K562 (cell line): ENCODE results near the gene PRCC. TPM values are rescaled to one million over a fixed set of nuclear protein-coding genes. Genes with fewer than 3 reads are reported as not detected.

Experiments
- BACH1 ChIP-seq: fragments of 200-800 bp; sonication (Bioruptor generic); IDR thresholded peaks from 2 replicates; pipeline ENCODE4 v1.6.1; 2016; ENCODE audit warnings: missing genetic modification characterization, missing compliant biosample characterization
- CBFA2T3 ChIP-seq: fragments of 450-650 bp; IDR thresholded peaks from 2 replicates; pipeline ENCODE4 v1.6.1; 2017
- CREB1 ChIP-seq, 2 experiments: sonication (generic) in 1 of 2; formaldehyde crosslinking in 1 of 2; IDR thresholded peaks; 2 replicates each; pipeline versions ENCODE4 v1.6.1 to v1.8.0; 2012 to 2022; ENCODE audit warnings: inconsistent platforms in 1 of 2, mild to moderate bottlenecking in 1 of 2, missing genetic modification reagents in 1 of 2, moderate library complexity in 1 of 2
- CXXC5 ChIP-seq: fragments of 250-450 bp; sonication (Bioruptor Pico); IDR thresholded peaks from 2 replicates; pipeline ENCODE4 v1.8.0; 2022; ENCODE audit warnings: inconsistent platforms, mild to moderate bottlenecking, moderate library complexity
- DPF2 ChIP-seq: fragments of 450-650 bp; IDR thresholded peaks from 2 replicates; pipeline ENCODE4 v1.6.1; 2016
- ELF1 ChIP-seq: fragments of 200-800 bp; sonication (Bioruptor generic); IDR thresholded peaks from 2 replicates; pipeline ENCODE4 v1.6.1; 2016; ENCODE audit warnings: missing genetic modification characterization, missing compliant biosample characterization
- ELK1 ChIP-seq: sonication (generic); formaldehyde crosslinking; IDR thresholded peaks from 2 replicates; pipeline ENCODE4 v1.8.1; 2022; ENCODE audit warnings: missing genetic modification reagents
- FOXM1 ChIP-seq, 2 experiments: fragments of 450-650 bp in 1 of 2; sonication (generic) in 1 of 2; formaldehyde crosslinking in 1 of 2; IDR thresholded peaks; 2 replicates each; pipeline versions ENCODE4 v1.6.1 to v1.9.0; 2017 to 2022; ENCODE audit warnings: low read depth in 2 of 2, mild to moderate bottlenecking in 2 of 2, missing genetic modification reagents in 1 of 2, moderate library complexity in 1 of 2
- IFI16 ChIP-seq: fragments of 250-450 bp; sonication (Bioruptor Pico); IDR thresholded peaks from 2 replicates; pipeline ENCODE4 v2.1.2; 2022; ENCODE audit warnings: mild to moderate bottlenecking, inconsistent platforms
- MAFG ChIP-seq: fragments of 450-650 bp; conservative IDR thresholded peaks from 2 replicates; pipeline ENCODE4 v1.6.1; 2016; ENCODE audit warnings: missing genetic modification characterization, missing compliant biosample characterization
- MYC ChIP-seq, 2 experiments: fragments of 250-450 bp in 1 of 2; sonication (Bioruptor Pico) in 1 of 2; IDR thresholded peaks; 2 replicates each; pipeline versions ENCODE4 v1.5.1 to v1.6.1; 2012 to 2021; ENCODE audit warnings: low read depth in 2 of 2, borderline replicate concordance in 1 of 2, improper control_type of control experiment in 1 of 2, low read length in 1 of 2, mild to moderate bottlenecking in 1 of 2, moderate library complexity in 1 of 2
- PHB2 ChIP-seq: fragments of 450-650 bp; IDR thresholded peaks from 2 replicates; pipeline ENCODE4 v1.6.1; 2017; ENCODE audit warnings: low read depth
- PRMT5 ChIP-seq: sonication (generic); formaldehyde crosslinking; IDR thresholded peaks from 2 replicates; pipeline ENCODE4 v1.5.0; 2020; ENCODE audit warnings: missing genetic modification reagents
- PTTG1 ChIP-seq: fragments of 450-650 bp; IDR thresholded peaks from 2 replicates; pipeline ENCODE4 v1.6.1; 2016; ENCODE audit warnings: low read depth, mild to moderate bottlenecking, missing genetic modification characterization, missing compliant biosample characterization
- RFX7 ChIP-seq: fragments of 250-450 bp; sonication (Bioruptor Pico); IDR thresholded peaks from 2 replicates; pipeline ENCODE4 v1.5.1; 2021; ENCODE audit warnings: mild to moderate bottlenecking
- SMC3 ChIP-seq: conservative IDR thresholded peaks from 2 replicates; pipeline ENCODE4 v1.6.1; 2011; ENCODE audit warnings: low read depth, low read length, improper control_type of control experiment; ENCODE audit not compliant: insufficient read depth
- SRSF1 ChIP-seq: fragments of 200-400 bp; formaldehyde crosslinking; IDR thresholded peaks from 2 replicates; pipeline ENCODE4 v1.6.1; 2017; ENCODE audit warnings: mild to moderate bottlenecking, low read depth, low read length, moderate library complexity
- ZBTB2 ChIP-seq: fragments of 450-650 bp; IDR thresholded peaks from 2 replicates; pipeline ENCODE4 v1.6.1; 2016; ENCODE audit warnings: antibody characterized with exemption
- ZFX ChIP-seq: sonication (generic); formaldehyde crosslinking; IDR thresholded peaks from 2 replicates; pipeline ENCODE4 v1.8.0; 2022; ENCODE audit warnings: mild to moderate bottlenecking, missing genetic modification reagents, moderate library complexity
- ZNF140 ChIP-seq: fragments of 250-450 bp; sonication (Bioruptor Pico); IDR thresholded peaks from 2 replicates; pipeline ENCODE4 v1.8.0; 2021; ENCODE audit warnings: moderate library complexity, mild to moderate bottlenecking, inconsistent platforms
- ZNF316 ChIP-seq: fragments of 450-650 bp; IDR thresholded peaks from 2 replicates; pipeline ENCODE4 v1.6.1; 2016
- ZNF445 ChIP-seq: fragments of 250-450 bp; sonication (Bioruptor Pico); IDR thresholded peaks from 2 replicates; pipeline ENCODE4 v1.4.0; 2020; ENCODE audit warnings: low read depth, mild to moderate bottlenecking, moderate library complexity
- ZNF551 ChIP-seq: fragments of 250-450 bp; sonication (Bioruptor Pico); IDR thresholded peaks from 2 replicates; pipeline ENCODE4 v1.5.0; 2021; ENCODE audit warnings: mild to moderate bottlenecking, moderate library complexity
- ZNF699 ChIP-seq: fragments of 250-450 bp; sonication (Bioruptor Pico); IDR thresholded peaks from 2 replicates; pipeline ENCODE4 v1.8.0; 2021; ENCODE audit warnings: mild to moderate bottlenecking, moderate library complexity; ENCODE audit not compliant: insufficient replicate concordance
- ZNF75A ChIP-seq: fragments of 450-650 bp; formaldehyde crosslinking; IDR thresholded peaks from 2 replicates; pipeline ENCODE4 v1.4.0; 2020; ENCODE audit warnings: mild to moderate bottlenecking
- polyA plus RNA-seq, 8 experiments: library from polyadenylated mRNA; depleted of rRNA in 4 of 8; stranded (reverse) in 5 of 8; unstranded in 3 of 8; fragments of >200 nt; fragmentation: Nextera tagmentation in 2 of 8; fragmentation: Illumina TruSeq in 1 of 8; extraction: Ambion mirVana in 2 of 8; extraction: Trizol in 1 of 8; gene quantifications; 2 replicates each; pipeline versions ENCODE4 v1.2.1 to v1.2.3, GENCODE V29; 2011 to 2014; ENCODE audit warnings: inconsistent platforms in 1 of 8, missing spikeins in 1 of 8
- total RNA-seq, 7 experiments: library from RNA; depleted of rRNA in 6 of 7; stranded (reverse); fragments of >200 nt in 6 of 7; fragmentation: Illumina TruSeq in 2 of 7; extraction: Trizol in 2 of 7; gene quantifications; 2 replicates each; pipeline versions ENCODE4 v1.2.1 to v1.2.3, GENCODE V29; 2011 to 2021; ENCODE audit warnings: low replicate concordance in 1 of 7
- TF ChIP-seq, protein P1 (sequence below): sonication (generic); formaldehyde crosslinking; IDR thresholded peaks from 2 replicates; pipeline ENCODE4 v1.8.0; 2022; ENCODE audit warnings: mild to moderate bottlenecking, missing genetic modification reagents, borderline replicate concordance

PRCC gene
- total and polyA plus RNA-seq, 9 of the 15 experiments (the other 6 are each of a cell fraction or from before 2014, with no cell fraction given) = 23.9 to 201 (median 41.1) TPM

DNA sequence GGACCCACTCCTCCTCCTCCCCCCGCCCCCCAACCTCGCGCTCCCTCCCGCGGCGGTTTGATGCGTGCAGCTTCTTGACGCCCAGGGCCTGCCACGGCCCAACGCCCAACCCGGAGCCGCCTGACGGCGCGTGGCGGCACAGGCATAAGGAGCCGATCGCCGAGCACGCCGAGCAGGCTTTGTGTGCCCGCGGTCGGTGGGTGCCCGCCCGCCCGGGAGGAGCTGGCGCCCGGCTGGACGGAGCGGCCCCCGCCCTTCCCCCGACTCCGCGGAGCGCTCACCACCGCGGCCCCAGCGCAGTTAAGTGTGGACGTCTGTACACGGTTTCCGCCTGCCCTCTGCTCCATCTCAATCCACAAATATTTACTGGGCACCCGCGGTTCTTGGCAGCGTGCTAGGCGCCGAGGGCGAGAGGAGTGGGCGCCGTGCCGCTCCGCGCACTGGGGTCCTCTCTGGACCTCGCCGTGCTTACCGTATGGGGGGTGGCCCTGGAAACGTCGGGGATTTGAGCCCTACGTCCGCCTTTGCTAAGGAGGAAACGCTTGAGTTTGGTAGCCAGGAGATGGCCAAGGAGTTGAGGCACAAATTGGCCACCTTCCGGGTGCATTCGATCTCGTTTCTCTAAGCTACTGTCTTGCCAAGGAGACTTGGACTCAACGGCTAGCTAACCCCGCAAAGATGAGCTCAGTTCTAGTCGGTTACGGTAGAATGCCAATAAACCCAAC, 15.4 kb upstream of the PRCC start (continued):
- TF ChIP-seq ELK1 (CRISPR knock-in tag) = no peak
- TF ChIP-seq PTTG1 (tag) = no peak
- no peak for TF ChIP-seq PHB2
- no peak for TF ChIP-seq PRMT5 (CRISPR knock-in tag)
- TF ChIP-seq ZNF445 = no peak
- no peak for TF ChIP-seq ZNF551
- TF ChIP-seq, protein P1, sequence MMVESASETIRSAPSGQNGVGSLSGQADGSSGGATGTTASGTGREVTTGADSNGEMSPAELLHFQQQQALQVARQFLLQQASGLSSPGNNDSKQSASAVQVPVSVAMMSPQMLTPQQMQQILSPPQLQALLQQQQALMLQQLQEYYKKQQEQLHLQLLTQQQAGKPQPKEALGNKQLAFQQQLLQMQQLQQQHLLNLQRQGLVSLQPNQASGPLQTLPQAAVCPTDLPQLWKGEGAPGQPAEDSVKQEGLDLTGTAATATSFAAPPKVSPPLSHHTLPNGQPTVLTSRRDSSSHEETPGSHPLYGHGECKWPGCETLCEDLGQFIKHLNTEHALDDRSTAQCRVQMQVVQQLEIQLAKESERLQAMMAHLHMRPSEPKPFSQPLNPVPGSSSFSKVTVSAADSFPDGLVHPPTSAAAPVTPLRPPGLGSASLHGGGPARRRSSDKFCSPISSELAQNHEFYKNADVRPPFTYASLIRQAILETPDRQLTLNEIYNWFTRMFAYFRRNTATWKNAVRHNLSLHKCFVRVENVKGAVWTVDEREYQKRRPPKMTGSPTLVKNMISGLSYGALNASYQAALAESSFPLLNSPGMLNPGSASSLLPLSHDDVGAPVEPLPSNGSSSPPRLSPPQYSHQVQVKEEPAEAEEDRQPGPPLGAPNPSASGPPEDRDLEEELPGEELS = peak; percentile 79; the same call in 1 of the 2 replicates
- TF ChIP-seq SRSF1 = no peak
- peak; percentile 89 for TF ChIP-seq CXXC5
- peak; percentile 87 for TF ChIP-seq MYC (IDR thresholded peaks at IDR 0.05; ENCODE audit: low read depth, low read length)
- no peak for TF ChIP-seq MYC (CRISPR knock-in tag; IDR thresholded peaks at IDR 0.05; ENCODE audit: borderline replicate concordance, low read depth)
- TF ChIP-seq DPF2 = no peak
- TF ChIP-seq ELF1 = no peak; the same call in 1 of the 2 replicates
- no peak for TF ChIP-seq ZNF316
- no peak for TF ChIP-seq CBFA2T3
- no peak for TF ChIP-seq MAFG (tag)
- no peak for TF ChIP-seq IFI16
- no peak for TF ChIP-seq SMC3
- peak; percentile 62 for TF ChIP-seq ZFX
- no peak for TF ChIP-seq ZNF699 (CRISPR knock-in tag)
- peak; percentile 89 for TF ChIP-seq FOXM1 (IDR thresholded peaks at IDR 0.05; ENCODE audit: low read depth)
- no peak for TF ChIP-seq FOXM1 (CRISPR knock-in tag; IDR thresholded peaks at IDR 0.05; ENCODE audit: low read depth)
- TF ChIP-seq ZNF75A (CRISPR knock-in tag) = no peak
- no peak for TF ChIP-seq ZNF140 (CRISPR knock-in tag)
- peak; percentile 64 for TF ChIP-seq CREB1 (IDR thresholded peaks at IDR 0.05)
- TF ChIP-seq CREB1 (CRISPR knock-in tag; IDR thresholded peaks at IDR 0.05) = peak; percentile 74
- no peak for TF ChIP-seq BACH1 (tag)
- no peak for TF ChIP-seq ZBTB2
- no peak for TF ChIP-seq RFX7 (CRISPR knock-in tag)
